ENCODE results near the gene HOXD8. TPM values are rescaled to one million over a fixed set of nuclear protein-coding genes. Genes with fewer than 3 reads are reported as not detected.

The HOXD8 gene
- total and polyA plus RNA-seq, 8 donors = 0.32 to 2.9 (median 1.8) TPM

- ATAC-seq (no peak), DNase-seq (no peak)
- no peak for TF ChIP-seq CTCF (IDR thresholded peaks at IDR 0.05)
- H3K4me1 ChIP-seq = no peaks in the 10 kb centered on the region
- intact Hi-C loops (cut with DNase I) = no loop called here
- no peaks in the 10 kb centered on the region for H3K36me3 ChIP-seq
- H3K27me3 ChIP-seq = peaks cover 99 to 100% of the 10 kb centered on the region in 2 donors
- H3K4me3 ChIP-seq = no peak overlapping the region
- no peaks in the 10 kb centered on the region for H3K9me3 ChIP-seq
- no peak overlapping the region for H3K27ac ChIP-seq
These were observed 15.2 kb upstream of the HOXD8 start for GRCh38 chr2:176114120-176114929.

GRCh38 chr2:176114930-176115625, 14.4 kb upstream of the HOXD8 start:
- no peaks in the 10 kb centered on the region for H3K36me3 ChIP-seq
- H3K27ac ChIP-seq = no peak overlapping the region
- DNase-seq = peak in 1 of 4 donors; percentile 67
- no peaks in the 10 kb centered on the region for H3K9me3 ChIP-seq
- no peaks in the 10 kb centered on the region for H3K4me1 ChIP-seq
- H3K27me3 ChIP-seq = peaks cover 99 to 100% of the 10 kb centered on the region in 2 donors
- TF ChIP-seq CTCF (IDR thresholded peaks at IDR 0.05) = no peak
- no peak overlapping the region for H3K4me3 ChIP-seq
- ATAC-seq = no peak
- intact Hi-C loops (cut with DNase I) = no loop called here

GRCh38 chr2:176115883-176116813, 13.4 kb upstream of the HOXD8 start, which contains the start of gene HOXD10:
Gene HOXD10, plus strand, starts transcription at chr2:176116778. Its CDS starts 56 bp downstream, at chr2:176116834.
- no peak for TF ChIP-seq CTCF (IDR thresholded peaks at IDR 0.05)
- ATAC-seq = peak; percentile 53
- DNase-seq = peak in 2 of 4 donors; percentile 39 to 78
- H3K4me1 ChIP-seq = no peaks in the 10 kb centered on the region
- H3K27ac ChIP-seq = no peak within 1 kb of the TSS
- no peak within 1 kb of the TSS for H3K4me3 ChIP-seq
- H3K36me3 ChIP-seq = no peaks in the 10 kb centered on the region
- intact Hi-C loops (cut with DNase I) = no loop called here
- peaks cover 99 to 100% of the 10 kb centered on the region in 2 donors for H3K27me3 ChIP-seq
- H3K9me3 ChIP-seq = no peaks in the 10 kb centered on the region

GRCh38 chr2:176117162-176117822, 12.2 kb upstream of the HOXD8 start:
- peak in 1 of 4 donors; percentile 68 for DNase-seq
- Histone ChIP-seq H3K27ac (no peak overlapping the region), H3K27me3 (peaks cover 99 to 100% of the 10 kb centered on the region in 2 donors), H3K36me3 (no peaks in the 10 kb centered on the region), H3K4me3 (no peak overlapping the region), H3K4me1 (peaks cover 0 to 4% of the 10 kb centered on the region in 2 donors), H3K9me3 (no peaks in the 10 kb centered on the region)
- no peak for TF ChIP-seq CTCF (IDR thresholded peaks at IDR 0.05)
- no peak for ATAC-seq
- intact Hi-C loops (cut with DNase I) = no loop called here

All from left lung (tissue), 10 donors.